Middle frontal gyrus (tissue), 1 donor: ENCODE data around the gene BRCC3.

ENCODE experiments used
- DNase-seq: peaks from one replicate; pipeline ENCODE4 v3.0.0-alpha.2; 2015; ENCODE audit warnings: low spot score; ENCODE audit errors: extremely low spot score

BRCC3 gene

DNA sequence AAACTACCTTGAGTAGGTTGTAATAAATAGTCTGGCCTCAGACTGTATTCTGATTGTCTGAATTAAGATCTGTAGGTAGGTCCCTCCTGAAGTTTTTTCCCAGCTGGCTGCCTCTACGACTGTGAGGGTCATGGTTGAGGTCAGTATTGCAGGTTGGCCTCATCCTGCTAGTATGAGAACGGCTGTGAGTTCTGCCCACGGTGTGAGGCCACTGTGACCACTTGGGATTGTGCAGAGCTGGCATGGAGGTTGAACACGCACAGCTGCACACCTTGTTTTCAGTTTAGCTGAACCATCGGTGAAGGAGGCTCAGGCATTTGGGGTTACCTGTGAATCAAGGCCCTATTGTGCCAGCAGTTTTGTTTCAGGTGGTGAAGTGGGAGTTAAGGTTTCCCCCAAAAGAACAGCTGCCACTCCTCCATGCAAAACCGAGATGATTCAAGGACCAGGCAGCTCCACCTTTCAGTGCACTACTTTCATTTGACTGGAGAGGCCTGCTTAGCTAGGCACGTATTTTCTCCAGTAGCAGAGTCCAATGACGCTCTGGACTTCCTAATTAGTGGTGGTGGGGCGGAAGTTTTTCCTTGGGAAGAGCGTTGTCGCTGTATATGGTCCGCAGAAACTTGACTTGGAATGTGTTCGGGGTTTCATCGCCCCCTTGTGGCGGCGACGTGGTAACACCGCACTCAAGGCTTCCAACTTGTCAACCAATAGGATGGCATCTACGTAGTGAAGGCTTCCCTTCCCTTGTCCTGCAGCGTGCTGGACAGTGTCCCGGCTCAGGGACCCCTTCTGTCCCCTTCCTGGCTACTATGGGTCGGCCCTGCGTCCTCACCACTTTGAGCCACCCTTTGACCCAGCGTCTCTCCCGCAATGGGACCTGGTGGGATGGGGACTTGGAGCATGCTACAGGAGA is 14.2 kb upstream of the BRCC3 start:
- no peak for DNase-seq

DNA sequence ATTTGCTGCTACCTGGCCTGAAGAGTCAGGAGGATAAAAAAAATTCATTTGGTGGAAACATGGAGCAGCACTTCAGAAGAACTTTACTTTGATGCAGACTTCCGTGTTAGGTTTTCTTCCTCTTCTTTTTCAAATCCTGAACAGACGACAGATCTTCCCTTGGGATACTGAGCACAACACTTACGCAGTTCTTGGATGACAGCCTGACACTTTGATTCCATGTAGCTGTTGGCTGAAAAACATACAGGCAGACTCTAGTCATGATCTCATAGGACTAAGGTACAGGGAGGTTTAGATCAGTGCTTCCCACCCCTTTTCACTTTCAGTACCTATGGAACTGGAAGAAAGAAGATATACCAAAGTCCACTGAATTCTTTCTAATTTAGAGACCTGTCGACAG is 9.5 kb upstream of the BRCC3 start:
- DNase-seq = no peak

DNA sequence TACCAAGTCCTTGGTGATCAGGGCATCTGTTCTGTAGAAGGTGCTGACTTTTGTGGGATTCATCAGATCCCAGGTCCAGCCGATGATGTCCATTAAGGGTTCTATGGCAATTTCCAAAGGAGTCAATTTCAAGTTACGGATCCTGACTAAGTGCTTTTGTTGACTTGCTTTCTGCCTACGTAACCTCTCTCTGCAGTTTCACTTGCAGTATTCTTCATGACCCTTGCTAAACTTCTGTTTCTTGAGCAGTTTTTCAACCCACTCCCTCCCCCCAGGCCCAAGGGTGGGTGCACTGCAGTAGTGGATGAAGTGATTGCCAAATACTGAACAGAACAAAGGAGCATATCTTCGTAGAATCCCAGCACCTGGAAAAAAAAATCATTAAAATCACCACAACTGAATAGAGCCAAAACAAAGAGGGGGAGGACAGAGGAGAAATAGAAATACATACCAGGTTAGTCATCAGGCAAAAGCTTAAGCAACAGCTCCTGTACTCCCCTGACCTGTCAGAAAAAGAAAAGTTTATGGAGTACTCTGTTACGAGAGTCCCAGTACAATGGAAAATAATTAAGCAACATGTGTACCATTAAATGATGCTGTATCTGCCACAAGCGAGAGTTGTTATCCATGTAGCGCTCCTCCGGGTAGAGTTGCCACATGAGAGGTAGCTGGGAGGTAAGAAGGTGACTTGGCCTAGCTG is 6.1 kb upstream of the BRCC3 start:
- no peak for DNase-seq

DNA sequence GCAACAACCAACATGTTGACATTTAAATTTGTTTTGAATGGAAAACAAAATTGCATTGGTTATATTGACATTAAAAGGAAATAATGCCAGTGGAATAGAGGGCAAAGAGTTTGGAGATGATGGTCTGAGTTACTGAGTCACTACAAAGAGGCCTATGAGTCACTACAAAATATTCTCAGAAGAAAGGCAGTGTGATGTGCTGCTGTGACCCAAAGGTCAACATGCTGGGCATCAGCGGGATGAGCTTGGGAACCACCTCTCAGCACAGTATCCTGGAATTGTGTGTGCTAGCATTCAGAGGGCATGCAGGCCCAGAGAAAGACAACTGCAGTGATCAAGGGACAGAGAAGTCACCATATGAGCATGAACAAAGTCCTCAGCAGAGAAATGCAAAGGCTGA is 3.1 kb upstream of the BRCC3 start:
- no peak for DNase-seq

DNA sequence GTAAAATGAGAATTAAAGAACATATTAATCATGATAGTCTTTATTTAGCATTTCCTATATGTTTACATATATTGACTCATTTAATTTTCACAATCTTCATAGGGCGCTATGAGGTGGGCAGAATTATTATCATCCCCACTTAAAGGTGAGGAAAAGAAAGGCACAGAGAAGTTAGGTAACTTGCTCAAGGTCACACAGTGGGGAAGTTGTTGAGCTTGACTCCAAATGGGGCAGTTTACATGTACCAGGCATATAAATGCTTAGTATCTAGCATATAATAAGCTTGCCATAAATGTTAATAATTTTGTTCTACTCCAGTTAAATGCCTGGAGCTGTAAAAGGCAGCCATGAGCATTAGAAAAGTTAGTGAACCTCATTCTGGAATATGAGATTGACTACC is 1.9 kb upstream of the BRCC3 start:
- DNase-seq = no peak

DNA sequence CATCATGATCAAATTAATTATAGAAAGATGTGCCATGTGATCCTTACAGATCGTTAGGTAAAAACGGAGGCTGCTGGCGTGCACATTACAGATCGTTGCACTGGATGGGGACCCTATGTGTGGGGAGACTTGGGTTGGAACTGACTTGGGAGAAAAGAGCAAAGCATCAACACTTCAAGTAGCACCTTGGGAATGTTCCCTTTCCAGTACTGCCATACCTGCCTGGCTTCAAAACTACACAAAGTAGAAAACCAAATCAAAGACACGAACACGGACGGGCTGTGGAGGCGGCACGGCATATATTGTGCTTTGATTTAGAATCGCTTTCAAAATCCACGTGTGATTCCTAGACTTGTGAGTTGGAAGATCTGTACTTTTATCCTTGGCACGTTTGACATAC is 1.3 kb upstream of the BRCC3 start:
- DNase-seq = no peak

DNA sequence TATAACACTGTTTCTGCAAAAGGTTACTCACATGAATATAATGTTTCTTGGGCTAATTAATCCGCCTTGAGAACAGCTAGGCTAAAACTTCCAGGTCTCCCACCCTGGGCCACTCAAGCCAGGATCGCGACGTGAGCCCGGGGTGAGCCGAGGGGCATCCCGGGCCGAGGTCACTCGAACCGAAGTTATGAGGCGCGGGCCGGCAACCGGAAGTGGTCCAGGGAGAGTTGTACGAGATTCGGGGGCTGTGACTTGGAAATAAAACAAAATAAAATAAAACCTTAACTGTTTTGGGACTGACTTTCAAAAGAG is 689 bp upstream of the BRCC3 start:
- DNase-seq = no peak

DNA sequence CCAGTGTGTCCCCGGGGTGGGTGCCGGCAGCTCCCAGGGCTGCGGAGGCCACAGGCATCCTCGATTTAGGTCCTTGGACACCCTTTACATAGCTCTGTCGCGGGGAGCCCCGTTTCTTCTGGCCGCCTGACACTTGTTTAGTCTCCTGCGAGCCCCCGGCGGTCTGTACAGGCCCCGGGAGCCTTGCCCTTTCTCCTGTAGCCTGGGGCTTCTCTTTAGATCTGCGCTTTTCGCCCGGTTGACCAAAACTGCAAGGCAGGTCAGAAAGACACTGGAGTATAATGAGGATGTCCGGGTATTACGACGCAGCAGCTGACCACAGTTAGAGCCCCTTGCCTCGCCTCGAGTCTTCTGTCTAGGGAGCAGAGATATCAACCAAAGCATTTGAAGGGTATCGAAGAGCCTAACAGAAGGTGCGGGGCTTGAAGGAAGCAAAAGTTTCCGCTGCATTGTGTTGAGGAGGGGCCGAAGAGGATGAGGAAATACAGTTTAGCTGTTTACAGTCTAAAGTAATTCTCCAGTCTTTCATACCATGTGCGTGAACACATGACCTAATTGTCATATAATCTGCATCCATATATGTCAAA is 479 bp downstream of the BRCC3 start:
- no peak for DNase-seq

DNA sequence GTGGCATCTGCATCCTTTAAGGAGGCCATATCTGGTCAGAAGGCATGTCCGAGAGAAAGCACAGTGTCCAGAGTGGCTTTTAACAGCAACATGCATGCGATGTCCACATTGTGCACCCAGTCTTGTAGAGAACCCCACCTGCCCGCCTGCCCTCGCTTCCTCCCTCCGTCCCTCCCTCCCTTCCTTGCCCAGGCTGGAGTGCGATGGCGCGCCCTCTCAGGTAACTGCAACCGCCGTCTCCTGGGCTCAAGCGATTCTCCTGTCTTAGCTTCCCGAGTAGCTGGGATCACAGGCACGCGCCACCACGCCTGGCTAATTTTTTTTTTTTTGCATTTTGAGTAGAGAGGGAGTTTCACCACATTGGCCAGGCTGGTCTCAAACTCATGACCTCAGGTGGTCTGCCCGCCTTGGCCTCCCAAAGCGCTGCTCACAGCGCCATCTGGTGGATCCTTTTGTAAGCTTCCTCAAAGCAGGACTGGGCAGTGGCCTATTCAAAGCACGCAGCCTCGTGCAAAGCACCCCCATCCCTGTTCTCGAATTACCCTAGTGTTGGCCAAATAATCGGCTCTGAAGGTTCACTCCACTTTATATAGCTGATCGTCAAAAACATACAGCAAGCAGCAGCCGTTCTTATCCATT is 15.0 kb downstream of the BRCC3 start:
- DNase-seq = no peak

DNA sequence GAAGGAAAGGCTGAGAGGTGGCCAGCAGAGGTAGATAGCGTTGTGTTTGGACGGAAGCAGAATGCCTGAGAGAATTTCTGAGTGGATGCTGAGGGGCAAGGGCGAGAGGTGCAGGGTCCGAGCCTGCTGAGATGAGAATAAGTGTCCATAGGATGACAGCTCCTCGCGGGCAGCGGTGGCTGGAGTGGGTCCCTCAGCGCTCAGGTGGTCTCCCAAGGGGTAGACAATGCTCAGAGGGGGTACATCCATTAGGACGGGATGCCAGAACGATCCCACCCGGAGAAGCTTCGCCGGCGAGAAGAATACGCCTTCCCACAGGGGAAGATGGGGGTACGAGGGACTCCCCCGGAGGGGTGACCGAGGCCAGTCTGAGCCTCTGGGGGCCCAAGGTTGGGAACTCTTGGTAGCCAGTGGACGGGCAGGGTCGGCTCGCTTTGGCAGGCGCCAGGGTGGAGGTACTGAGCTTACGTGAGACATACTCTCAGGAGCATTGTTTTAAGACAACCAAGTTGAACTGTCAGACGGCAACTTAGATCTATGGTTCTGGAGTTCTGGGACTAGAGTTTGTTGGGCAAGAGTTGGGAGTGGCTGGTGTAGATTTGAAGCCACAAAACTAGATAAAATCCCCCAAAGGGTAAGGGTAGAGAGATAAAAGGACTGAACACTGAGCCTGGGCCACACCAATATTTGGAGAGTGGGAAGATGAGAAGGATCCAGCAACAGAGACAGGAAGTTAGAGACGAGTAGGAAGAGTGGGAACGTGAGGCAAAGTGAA is 15.8 kb downstream of the BRCC3 start:
- no peak for DNase-seq

DNA sequence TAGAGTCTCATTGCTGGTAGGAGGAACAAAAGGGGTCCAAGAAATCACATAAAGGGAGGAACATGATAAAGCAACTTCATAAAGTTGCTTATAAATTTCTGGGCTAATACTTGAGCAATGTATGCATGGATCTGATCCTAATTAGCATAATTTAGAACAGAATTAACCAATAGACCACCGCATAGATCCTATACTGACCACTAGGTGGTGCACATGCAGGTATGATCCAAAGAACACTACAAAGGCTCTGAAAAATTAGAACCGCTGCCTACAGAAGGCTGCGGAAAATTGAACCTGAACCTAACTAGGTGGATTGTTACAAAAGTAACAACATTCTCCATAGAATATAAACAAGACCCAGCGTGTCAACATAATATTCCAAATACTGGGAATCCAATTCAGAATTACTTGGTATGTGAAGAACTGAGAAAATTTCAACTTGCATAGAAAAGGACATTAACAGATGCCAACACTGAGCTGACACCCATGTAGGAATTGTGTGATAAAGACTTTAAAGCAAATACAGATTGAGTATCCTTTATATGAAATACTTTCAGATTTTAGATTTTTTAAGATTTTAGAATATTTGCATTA is 23.3 kb downstream of the BRCC3 start:
- DNase-seq = no peak

DNA sequence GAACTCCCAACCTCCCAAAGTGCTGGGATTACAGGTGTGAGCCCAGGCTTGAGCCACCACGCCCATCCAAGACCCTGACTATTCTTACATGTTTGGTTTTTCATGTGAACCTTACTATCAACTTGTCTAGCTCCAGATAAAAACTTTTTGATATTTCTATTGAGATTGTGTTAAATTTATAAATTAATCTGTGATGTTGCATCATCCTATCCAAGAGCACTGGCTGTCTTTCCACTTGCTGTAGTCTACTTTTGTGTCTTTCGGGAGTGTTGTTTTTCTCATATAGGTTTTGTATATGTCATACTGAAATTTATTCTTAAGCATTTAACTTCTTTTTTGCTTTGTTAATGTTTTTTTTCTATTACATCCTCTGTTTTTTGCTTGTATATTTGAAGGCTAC is 34.6 kb downstream of the BRCC3 start:
- DNase-seq = no peak

DNA sequence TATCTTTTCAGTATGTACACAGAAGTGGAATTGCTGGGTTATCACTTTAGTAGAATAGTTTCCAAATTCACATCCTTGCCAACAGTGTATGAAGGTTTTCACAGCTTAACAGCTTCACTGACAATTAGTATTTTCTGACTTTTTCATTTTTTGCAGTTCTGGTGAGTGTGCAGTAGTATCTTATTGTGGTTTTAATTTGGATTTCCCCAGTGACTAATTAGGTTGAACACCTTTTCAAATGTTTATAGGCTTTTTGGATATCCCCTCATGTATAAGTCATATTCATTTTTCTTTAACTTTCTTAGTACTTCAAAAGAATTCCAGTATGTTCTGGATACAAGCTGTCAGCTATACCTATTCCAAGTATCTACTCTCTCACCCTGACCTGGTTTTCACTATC is 37.1 kb downstream of the BRCC3 start:
- DNase-seq = no peak

DNA sequence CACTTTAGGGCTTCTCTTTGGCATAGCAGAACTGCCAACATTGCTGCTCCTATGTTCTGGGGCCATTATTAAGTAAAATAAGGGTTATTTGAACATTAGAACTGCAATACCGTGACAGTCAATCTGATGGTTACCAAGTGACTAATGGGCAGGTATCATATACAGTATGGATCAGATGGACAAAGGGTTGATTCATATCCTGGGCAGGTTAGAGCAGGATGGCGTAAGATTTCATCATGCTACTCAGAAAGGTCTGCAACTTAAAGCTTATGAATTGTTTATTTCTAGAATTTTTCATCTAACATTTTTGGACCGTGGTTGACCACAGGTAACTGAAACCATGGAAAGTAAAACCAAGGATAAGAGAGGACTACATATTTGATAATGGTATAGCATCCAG is 40.9 kb downstream of the BRCC3 start:
- DNase-seq = no peak

DNA sequence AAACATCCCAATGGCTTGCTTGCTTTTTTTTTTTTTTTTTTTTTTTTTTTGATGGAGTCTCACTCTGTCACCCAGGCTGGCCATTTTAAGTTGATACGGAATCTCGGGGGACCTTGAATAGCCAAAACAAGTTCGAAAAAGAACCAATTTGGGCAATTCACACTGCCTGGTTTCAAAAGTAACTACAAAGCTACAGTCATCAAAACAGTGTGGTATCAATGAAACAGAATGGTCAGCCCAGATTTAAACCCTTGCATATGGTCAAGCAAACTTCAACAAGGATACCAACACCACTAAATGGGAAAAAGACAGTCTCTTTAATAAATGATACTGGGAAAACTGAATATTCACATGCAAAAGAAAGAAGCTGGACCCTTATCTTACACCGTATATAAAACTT is 41.8 kb downstream of the BRCC3 start:
- DNase-seq = no peak

DNA sequence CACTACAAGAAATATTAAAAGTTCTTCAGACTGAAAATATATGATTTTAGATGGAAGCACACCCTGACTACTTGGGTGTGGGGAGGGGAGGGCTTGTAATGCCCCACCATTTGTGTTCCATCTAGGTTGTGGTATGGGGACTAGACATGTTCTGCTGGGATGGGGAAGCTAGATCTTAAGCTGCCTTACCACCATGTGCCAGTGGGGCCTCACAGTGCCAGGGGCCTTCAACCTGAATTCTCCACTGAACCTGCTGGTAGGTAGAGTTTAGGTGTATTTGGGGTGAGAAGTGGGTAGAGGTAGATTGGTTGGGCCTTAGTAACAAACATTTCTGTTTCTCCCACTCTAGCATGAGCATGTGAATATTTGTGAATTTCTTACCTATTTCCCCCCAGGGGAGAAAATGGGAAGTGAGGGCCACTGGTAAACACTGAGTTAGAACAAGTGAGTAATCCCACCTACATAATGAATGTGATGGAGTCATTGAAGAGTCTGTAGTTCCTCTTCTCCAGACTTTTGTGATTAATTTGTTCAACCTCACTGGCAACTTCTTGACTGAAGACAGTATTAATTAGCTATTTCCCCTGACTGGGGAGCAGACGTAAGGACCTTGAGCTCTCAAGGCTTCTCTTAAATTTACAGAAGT is 44.0 kb downstream of the BRCC3 start:
- no peak for DNase-seq

DNA sequence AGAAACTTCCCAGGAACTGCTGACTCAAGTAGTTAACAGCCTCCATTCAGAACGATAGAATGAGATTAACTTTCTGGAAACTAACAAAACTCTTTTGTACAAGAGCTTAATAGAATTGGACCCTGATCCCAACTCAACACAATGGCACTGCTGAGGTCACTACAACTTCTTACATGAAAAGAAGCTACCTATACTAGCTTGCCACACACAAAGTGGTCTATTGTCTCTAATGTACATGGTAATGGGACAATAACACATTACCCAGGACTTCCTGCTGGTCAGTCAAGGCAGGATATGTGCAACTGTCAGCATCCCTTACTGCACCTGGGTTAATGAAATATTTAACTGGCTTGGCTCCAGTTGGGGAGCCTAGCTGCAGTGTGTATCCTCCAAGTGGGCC is 56.2 kb downstream of the BRCC3 start:
- DNase-seq = no peak

DNA sequence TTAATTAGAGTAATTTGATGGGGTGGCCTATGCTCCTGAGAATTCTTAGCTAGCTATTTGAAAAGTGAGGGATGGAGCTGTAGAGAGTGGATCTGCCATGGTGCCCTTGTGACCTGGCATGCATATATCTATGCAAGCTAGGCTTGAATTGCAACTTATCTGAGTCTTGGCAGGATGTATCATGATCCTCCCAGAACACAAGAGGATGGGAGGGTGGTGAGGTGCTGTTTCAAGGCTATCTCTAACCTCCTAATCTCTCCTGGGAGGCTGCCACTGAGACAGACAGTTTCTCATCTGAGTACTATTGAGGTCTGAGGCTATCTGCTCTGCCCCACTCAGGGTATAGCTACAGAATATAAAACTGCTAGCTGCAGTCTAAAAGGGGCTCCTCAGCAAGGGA is 56.6 kb downstream of the BRCC3 start:
- DNase-seq = no peak

DNA sequence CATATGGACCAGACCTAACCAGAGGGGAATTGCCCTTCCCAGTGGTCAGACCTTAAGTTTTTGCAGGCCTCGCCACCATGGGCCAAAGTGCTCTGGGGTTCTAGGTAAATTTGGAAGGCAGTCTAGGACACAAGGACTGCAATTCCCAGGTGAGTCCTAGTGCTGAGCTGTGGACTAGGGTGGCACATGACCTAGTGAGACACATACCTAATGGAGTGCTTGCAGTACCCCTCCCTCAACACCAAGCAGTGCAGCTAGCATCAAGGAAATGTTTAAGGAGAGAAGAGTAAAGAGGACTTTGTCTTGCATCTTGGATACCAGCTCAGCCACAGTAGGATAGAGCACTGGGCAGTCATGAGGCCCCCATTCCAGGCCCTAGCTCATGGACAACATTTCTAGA is 60.8 kb downstream of the BRCC3 start:
- DNase-seq = no peak

DNA sequence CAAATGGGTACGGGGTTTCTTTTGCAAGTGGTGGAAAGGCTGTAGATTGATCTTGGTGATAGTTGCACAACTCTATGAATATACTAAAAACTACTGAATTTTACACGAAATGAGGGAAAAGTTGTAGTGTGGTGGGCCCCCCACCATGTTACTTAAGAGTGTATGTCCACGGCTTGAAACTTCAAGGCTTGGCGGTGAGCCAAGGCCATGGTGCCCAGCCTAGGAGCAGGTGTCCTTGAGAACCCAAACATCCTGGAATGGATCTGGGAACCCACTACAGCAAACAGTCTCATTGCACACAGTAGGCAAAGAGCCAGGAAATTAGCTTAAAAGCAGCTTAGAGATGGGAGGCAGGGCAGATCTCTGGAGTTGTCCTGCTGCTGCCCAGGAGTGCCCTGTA is 62.9 kb downstream of the BRCC3 start:
- DNase-seq = no peak
